GM19023 (cell line): ENCODE results near the gene DENND2D.

Experiments
- ATAC-seq: cut with Tn5 transposase; IDR thresholded peaks from one replicate; pipeline ENCODE4 v1.9.1; 2021; ENCODE audit warnings: mild to moderate bottlenecking, moderate library complexity; ENCODE audit not compliant: unreplicated experiment

Gene DENND2D

DNA sequence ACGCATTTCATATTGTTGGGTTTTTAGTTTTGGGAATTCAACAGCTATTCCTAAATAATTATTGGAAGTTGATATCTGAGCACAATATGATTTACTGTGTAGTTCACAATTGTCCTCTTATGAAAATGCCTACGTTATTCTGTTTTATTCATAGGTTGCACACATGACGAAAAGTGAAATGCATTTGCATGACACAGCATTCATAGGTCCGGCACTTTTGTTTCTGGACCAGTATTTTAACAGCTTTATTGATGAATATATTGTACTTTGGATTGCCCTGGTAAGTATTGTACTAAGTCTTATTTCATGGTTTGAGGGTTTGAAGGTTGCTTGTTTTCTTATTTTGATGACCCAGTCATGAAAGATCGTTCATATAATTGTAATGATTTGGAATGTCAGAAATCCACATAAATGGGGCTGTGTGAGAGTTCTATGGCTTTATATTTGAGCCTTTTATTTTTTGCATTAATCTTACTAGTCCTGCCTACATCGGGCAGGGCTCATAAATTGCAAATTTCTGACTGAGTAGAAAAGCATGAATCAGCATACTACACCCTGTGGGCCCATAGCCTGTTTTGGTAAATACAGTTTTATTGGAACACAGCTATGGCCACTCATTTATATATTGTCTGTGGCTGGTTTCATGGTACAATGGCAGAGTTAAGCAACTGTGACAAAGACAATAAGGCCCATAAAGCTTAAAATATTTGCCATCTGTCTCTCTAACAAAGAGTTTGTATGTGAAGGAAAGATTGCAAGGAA lies 17.0 kb downstream of the DENND2D start:
- ATAC-seq, result no peak

DNA sequence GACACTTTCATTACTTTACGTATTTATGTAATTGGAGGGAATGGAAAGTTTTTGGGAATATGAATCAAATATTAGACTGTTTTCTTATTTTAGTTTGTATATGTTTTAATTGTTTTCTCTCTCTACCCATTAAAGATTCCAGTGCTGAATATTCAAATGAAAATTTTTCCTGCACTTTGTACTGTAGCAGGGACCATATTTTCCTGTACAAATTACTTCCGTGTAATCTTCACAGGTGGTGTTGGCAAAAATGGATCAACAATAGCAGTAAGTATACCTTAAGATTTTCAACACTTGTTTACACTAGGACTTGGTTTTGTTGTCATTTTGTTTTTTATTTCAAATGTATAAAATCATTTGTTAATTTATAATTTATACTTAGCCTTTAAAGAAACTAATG lies 18.4 kb downstream of the DENND2D start:
- no peak for ATAC-seq

- no peak for ATAC-seq
Observed at GRCh38 chr1:111179968-111180533, 20.4 kb downstream of the DENND2D start.

- no peak for ATAC-seq
Observed at GRCh38 chr1:111176678-111177077, 23.8 kb downstream of the DENND2D start.

DNA sequence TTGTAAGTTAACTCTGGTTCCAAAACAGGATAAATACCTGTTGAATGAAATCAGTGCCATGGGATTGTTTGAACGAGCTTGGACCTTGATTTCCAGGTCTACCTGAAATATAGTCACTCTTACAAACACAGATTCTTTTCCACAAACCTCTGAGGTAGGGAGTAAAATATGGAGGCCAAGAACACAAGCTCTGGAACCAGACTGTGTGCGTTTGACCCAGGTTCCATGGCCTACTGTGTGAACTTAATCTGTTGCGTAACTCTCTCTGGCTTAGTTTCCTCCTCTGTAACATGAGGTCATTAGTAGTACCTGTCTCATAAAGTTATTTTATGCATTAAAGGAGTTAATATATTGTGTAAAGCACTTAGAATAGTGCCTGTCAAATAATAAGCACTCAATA lies 25.1 kb downstream of the DENND2D start:
- ATAC-seq, result no peak

GRCh38 chr1:111174070-111174469 lies 26.4 kb downstream of the DENND2D start:
- ATAC-seq, result no peak

GRCh38 chr1:111172463-111172862 lies 28.0 kb downstream of the DENND2D start:
- ATAC-seq, result no peak

- ATAC-seq, result no peak
Observed at GRCh38 chr1:111164151-111164550, 36.3 kb downstream of the DENND2D start.

DNA sequence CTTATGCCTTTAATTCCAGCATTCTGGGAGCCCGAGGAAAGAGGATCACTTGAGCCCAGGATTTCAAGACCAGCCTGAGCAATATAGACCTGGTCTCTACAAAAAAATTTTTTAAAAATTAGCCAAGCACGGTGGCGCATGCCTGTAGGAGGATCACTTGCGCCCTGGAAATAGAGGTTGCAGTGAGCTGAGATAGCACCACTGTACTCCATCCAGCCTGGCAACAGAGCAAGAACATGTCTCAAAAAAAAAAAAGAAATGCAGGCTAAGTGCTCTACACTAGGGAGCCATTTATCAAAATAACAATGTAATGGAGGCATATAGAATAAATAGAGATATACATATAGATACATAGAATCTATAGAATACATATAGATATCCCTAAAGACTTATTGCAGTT lies 37.1 kb downstream of the DENND2D start:
- ATAC-seq, result no peak

GRCh38 chr1:111162488-111162880 lies 38.0 kb downstream of the DENND2D start:
- ATAC-seq, result no peak

- no peak for ATAC-seq
Observed at GRCh38 chr1:111161843-111162487, 38.5 kb downstream of the DENND2D start.

- ATAC-seq, result no peak
Observed at GRCh38 chr1:111157431-111157830, 43.0 kb downstream of the DENND2D start.

DNA sequence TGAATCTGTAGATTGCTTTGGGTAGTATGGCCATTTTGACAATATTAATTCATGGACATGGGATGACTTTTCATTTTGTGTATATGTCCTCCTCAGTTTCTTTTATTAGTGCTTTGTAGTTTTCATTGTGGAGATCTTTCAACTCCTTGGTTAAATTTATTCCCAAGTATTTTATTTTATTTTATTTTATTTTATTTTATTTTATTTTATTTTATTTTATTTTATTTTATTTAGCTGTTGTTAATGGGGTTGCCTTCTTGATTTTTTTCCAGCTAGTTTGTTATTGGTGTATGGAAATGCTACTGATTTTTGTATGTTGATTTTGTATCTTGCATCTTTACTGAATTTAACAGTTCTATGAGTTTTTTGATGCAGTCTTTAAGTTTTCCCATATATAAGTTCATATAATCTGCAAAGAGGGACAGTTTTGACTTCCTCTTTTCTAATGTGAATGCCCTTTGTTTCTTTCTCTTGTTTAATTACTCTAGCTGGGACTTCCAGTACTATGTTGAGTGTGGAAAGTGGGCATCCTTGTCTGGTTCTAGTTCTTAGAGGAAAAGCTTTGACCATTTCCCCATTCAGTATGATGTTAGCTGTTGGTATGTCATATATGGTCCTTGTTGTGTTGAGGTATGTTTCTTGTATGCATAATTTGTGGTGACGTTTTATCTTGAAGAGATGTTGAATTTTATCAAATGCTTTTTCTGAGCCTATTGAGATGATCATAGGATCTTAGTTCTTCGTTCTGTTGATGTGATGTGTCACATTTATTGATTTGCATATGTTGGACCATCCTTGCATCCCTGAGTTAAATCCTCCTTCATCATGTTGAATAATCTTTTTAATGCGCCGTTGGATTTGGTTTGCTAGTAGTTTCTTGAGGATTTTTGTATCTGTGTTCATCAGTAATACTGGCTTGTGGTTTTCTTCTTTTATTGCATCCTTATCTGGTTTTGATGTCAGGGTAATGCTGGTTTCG lies 46.1 kb downstream of the DENND2D start:
- no peak for ATAC-seq

DNA sequence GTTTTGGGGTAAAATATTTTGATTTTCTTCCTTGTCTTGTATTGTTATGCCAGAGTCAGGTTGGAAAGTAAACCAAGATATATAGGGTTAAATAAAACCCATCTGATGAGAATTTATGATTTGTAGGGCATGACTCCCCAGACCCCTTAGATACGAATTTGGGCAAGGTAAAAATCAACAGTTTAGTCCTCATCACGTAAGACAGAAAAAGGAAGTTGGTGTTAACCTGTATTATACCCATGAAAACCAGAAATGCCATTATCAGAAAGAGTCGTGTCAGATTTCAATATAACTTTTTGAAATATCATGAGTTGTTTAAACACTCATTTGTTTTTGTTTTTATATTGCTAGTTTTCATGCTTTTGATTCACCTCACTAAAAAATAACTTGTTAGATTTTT lies 48.6 kb downstream of the DENND2D start:
- no peak for ATAC-seq

DNA sequence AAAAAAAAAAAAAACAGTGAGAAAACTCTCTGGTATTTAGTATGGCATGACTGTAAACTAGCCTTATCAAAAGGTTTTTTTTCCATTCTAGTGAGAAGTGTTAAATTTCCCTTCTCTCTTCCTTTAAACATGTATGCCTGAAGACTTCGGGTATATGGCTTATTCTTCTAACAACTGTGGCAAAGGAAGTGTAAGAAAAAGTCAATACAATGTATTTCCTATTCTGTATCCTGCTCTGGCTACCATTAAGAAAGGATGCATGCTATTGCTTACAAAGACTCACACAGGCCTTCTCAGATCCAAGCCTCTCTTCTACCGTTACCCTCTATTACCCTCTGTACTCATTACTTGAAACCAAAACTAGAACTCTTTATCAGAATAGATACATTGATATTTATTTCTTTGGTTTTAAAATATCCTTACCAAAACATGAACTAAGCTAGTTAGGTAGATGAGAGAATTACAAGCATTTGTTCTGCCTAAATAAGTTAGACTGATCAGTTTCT lies 52.0 kb downstream of the DENND2D start:
- ATAC-seq, result no peak

DNA sequence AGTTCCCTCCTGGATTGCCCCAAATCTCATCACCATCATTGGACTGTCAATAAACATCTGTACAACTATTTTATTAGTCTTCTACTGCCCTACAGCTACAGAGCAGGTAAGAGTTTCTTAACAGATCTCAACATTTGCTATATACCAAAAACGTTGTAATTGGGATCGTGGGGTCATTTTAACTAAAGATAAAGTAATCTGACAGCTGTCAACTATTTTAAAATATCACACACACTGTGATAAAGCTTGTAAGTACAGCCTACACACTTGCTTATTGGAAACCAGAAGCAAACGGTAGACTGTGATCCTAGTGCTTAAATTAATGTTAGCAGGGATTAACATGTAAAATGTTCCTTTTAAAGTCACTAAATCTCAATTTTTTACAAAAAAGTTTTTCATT lies 52.5 kb downstream of the DENND2D start:
- ATAC-seq, result no peak

DNA sequence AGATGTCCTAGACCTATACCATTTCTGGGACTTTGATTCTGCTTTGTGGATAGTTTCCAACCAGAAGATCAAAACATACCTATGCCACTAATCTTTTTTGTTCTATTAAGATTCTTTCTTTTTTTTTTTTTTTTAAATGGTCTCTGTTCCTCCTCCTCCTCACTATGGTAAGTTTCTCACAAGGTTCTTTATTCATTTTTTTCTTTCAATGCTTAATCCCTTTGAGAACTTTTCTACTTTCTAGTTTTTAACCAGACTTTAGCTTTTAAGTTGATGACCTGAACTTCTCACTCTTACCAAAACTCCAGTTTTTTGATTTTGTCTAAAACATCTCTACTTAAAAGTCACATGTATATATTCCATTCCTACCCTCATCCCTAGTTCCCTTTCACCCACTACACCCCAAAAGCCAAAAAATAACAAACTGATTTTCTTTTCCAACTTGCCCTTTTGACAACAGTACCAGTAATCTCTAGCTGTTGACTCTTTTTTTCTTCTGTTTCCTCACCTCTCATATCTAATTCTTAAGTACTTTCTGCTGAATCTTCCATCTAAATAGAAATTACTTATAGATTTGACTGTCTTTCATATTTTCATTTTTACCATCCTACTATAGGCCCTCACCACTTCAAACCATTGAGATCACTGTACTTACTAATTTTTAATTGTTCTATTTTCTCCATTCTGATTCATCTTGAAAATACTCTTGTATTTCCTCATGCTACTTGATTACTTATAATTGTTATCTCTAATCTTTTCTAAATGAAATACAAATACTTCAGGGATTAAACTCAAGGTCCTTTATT lies 54.3 kb downstream of the DENND2D start:
- no peak for ATAC-seq

DNA sequence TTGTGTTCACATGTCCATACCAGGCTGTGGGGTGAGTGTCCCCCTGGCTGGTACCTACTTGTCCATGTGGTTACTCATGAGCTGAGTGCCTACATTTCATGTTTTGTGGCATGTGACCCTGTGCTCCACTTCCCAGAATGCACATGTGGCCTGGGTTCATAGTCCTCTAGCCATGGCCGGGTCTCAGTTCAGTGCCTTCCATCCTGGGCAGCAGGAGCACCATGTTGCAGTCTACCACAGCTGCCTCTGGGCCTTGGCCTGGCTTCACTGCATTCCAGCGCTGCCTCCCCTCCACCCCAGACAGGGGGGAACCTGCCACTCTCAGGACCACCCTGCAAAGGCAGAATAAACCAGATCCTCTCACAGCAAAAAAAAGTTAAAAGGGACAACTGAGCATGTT lies 54.9 kb downstream of the DENND2D start:
- no peak for ATAC-seq

GRCh38 chr1:111142356-111142975 lies 58.0 kb downstream of the DENND2D start:
- no peak for ATAC-seq
